ENCODE results near the gene GHDC. TPM values are rescaled to one million over a fixed set of nuclear protein-coding genes. Genes with fewer than 3 reads are reported as not detected.

The GHDC gene
- total and polyA plus RNA-seq, 2 of the 8 experiments (the other 6 are each of a cell fraction or from before 2014, with no cell fraction given), result 7.4 to 8.1 TPM

DNA sequence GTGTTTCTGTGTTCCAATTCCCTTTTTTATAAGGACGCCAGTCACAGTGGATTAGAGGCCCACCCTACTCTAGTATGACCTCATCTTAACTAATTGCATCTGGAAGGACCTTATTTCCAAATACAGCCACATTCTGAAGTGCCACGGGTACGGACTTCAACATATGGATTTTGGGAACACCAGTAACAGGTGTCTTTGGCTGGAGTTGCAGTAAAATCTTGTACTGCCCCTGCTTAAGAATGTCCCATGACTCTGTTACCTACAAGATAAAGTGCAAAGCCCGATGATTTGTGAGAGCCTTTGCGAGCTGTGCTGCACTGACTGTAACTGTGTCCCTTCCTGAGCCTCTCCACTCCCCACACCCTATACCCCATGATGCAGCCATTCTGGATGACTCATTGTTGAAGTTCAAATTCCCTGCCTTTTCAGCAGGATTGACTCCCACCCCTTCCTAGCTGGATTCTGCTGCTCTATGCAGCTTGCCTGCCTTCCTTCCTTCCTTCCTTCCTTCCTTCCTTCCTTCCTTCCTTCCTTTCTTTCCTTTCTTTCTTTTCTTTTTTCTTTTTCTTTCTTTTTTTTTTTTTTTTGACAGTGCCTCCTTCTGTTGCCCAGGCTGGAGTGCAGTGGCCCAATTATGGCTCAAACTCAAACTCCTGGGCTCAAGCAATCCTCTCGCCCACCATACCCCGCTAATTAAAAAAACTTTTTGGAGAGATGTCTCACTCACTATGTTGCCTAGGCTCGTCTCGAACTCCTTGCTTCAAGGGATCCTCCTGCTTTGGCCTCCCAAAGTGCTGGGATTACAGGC is 11.2 kb downstream of the GHDC start:
- Histone ChIP-seq H2AFZ (ENCODE audit: low read length) (peak overlapping the region; percentile 97; the same call in 1 of the 2 replicates), H3K4me1 (replicated peaks in 1 of 4; ENCODE audit: control insufficient read depth in 3 of 4, insufficient read depth in 4 of 4, low read length in 3 of 4) (peaks cover 0 to 17% (median 15%) of the 10 kb centered on the region in 4 experiments; a peak in 5 of 7 replicates), H4K5ac (ENCODE audit: insufficient read length, low read depth, low read length) (no peak overlapping the region), H3K4ac (replicated peaks; ENCODE audit: insufficient read length, low read depth, low read length) (no peak overlapping the region), H2BK5ac (ENCODE audit: low read depth, low read length) (no peak overlapping the region), H3K9ac (replicated peaks in 1 of 4; ENCODE audit: extremely low read depth in 1 of 4, low read depth in 3 of 4, low read length in 3 of 4) (no peak overlapping the region), H4K91ac (replicated peaks; ENCODE audit: insufficient read length, low read length) (no peak overlapping the region), H3K27ac (ENCODE audit: low read depth, low read length) (no peak overlapping the region), H2BK12ac (ENCODE audit: low read depth, low read length) (0 out of 2 replicates have a peak overlapping the region, but pooled peaks have one; percentile 60), H2BK15ac (ENCODE audit: low read length) (no peak overlapping the region), H3K23ac (ENCODE audit: insufficient read length) (no peak overlapping the region), H3K79me1 (ENCODE audit: low read depth, low read length) (no peaks in the 10 kb centered on the region), H2BK20ac (ENCODE audit: low read length) (no peak overlapping the region), H3K14ac (ENCODE audit: insufficient read length) (no peak overlapping the region), H3K4me2 (ENCODE audit: insufficient read depth in 1 of 2, low read depth in 2 of 2, low read length in 2 of 2) (peak overlapping the region; percentile 93 to 96), H3K18ac (ENCODE audit: extremely low read depth, low read length) (0 out of 2 replicates have a peak overlapping the region, but pooled peaks have one; percentile 24), H3K4me3 (ENCODE audit: extremely low read depth in 1 of 4, insufficient read depth in 2 of 4, low read depth in 3 of 4, low read length in 4 of 4) (peak overlapping the region; percentile 49 to 71 (median 66); a peak in 5 of 8 replicates), H2BK120ac (replicated peaks; ENCODE audit: low read depth, low read length) (no peak overlapping the region), H4K20me1 (replicated peaks in 1 of 2; ENCODE audit: control insufficient read depth in 1 of 2, insufficient read depth in 2 of 2, low read length in 2 of 2) (no peaks in the 10 kb centered on the region), H3K23me2 (ENCODE audit: low read depth, low read length) (peaks cover 13% of the 10 kb centered on the region; the same call in 1 of the 2 replicates), H3K9me3 (ENCODE audit: insufficient read depth in 2 of 2, low read depth in 1 of 2, low read length in 1 of 2) (no peaks in the 10 kb centered on the region), H3K56ac (replicated peaks; ENCODE audit: insufficient read length, low read depth, low read length) (no peak overlapping the region), H3K36me3 (ENCODE audit: control insufficient read depth in 2 of 4, insufficient read depth in 4 of 4, low read length in 3 of 4) (no peaks in the 10 kb centered on the region), H3K79me2 (ENCODE audit: control insufficient read depth in 1 of 2, insufficient read depth in 2 of 2, low read length in 2 of 2) (no peaks in the 10 kb centered on the region), H3K27me3 (replicated peaks in 1 of 4; ENCODE audit: control insufficient read depth in 3 of 4, extremely low read depth in 1 of 4, insufficient read depth in 3 of 4, low read length in 3 of 4) (peaks cover 7 to 57% (median 41%) of the 10 kb centered on the region in 4 experiments), H2AK5ac (ENCODE audit: low read depth, low read length) (no peak overlapping the region), H4K8ac (ENCODE audit: extremely low read depth, insufficient read depth, low read length) (no peak overlapping the region)
- DNase-seq (ENCODE audit: low read depth in 1 of 2, low spot score in 2 of 2) (no peak), FAIRE-seq (no peak)
- ChIA-PET POLR2A (ENCODE audit: partially characterized antibody) (no interaction called here), CTCF (ENCODE audit: partially characterized antibody) (interaction anchor here (0.7 to 4.9 kb wide), 11 partner anchors 9 to 133 kb away, joined by 3 to 27 read pairs (median 5); partner anchors contain the start of genes GHDC and KAT2A)
- 82% methylated on average over 9 of the region's 9 CpGs; no CpG with 5 or more reads in 1 of the 2 experiments for WGBS, 2 experiments (ENCODE audit: extremely low coverage in 1 of 2, insufficient coverage in 1 of 2, insufficient read length in 1 of 2, insufficient replicate concordance in 2 of 2, low coverage in 1 of 2, low lambda C conversion rate in 2 of 2, missing lambda C conversion rate in 1 of 2)
